Skeletal muscle cell (primary cell): ENCODE measurements around the gene ZMYND8.
"Not testable (repeated sequence)": the region's sequence is repeated elsewhere in the genome, so short reads cannot be mapped to it uniquely, and the experiment has no call there.

Experiments
- DNase-seq: peaks from one replicate; pipeline ENCODE4 v3.0.0-alpha.2; 2010; ENCODE audit warnings: low read depth
- H3K4me3 ChIP-seq: 2 replicates; pipeline ENCODE4 v1.5.1; 2011; ENCODE audit warnings: low read depth, mild to moderate bottlenecking, control low read depth, low read length, moderate library complexity

The ZMYND8 gene

DNA sequence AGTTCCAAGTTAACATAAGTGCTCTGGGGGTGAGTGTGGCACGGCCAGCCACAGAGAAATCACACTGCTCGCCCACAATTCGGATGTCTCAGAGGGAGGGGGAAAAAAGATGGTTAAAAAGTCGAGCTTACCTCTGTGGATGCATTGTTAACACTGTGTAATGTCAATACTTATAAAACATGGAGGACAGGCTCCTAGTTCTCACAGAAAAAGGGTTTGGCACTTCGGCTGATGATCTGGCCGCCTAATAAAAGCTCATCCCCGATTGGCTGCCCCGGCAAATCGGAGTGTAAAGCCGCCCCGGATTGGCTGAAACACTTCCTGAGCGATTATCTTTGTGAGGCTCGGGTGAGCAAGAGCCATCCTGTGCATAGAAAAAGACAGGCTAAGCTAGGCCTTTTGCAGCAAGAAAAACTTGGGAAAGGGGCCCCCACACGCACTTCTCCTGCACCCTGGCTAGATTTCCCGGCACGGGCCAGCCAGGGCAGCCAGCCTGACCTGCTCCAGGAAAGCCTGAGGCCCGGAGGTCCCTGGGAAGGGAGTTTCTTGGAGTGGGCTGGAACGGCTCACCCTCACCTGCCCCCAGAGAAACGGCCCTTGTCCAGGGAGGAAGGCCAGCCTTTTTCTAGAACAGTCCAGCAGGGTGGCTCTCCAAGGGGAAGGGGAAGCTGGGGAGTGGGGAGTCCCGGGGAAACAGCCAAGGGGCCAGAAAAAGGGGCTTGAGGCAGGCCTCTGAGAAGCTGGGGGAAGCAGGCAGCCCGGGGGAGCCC lies at the start of gene ZMYND8:
TSS of gene ZMYND8 (minus strand) at position 174 of the 770 bp plus-strand sequence. CDS start at position 145, 29 bp downstream.
- H3K4me3 ChIP-seq, result peak within 1 kb of the TSS; percentile 54
- DNase-seq, result peak; percentile 71

DNA sequence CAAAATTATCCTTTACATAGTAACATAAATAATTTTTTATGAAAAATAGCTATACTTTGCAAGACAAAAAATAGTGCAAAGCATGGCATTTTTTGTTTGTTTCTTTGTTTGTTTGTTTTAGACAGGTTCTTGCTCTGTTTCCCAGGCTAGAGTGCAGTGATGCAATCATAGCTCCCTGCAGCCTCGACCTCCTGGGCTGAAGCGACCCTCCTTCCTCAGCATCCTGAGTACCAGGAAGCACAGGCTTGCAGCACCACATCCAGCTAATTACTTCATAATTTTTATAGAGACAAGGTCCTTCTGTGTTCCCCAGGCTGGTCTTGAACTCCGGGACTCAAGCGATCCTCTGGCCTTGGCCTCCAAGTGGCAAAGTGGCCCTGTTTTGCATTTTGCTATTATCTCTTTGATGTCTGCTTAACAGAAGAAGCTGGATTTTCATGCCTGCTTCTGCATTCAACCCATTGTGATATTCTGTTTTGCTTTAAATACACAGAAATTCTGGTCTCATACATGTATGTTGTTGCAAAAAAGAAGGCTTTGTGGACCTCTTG lies 49.4 kb upstream of the ZMYND8 start:
- no peak overlapping the region for H3K4me3 ChIP-seq
- no peak for DNase-seq

DNA sequence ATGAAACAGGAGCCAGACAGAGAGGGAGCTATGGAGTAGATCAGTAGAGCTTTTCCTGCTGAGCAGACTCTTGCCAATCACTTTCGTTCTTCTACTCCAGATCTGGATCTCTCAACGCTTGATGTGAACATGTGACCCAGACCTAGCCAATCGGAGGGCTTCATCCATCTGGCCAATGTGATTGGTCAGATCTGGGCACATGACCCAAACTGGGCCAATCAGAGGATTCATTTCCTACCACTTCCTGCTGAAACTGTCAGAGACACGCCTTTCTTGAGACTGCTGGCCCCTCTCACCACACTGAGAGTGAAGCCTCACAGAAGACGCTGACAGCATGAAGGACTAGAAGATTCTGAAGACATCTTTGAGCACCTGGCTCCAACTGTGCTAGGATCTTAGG lies 44.2 kb upstream of the ZMYND8 start:
- no peak for DNase-seq
- no peak overlapping the region for H3K4me3 ChIP-seq

DNA sequence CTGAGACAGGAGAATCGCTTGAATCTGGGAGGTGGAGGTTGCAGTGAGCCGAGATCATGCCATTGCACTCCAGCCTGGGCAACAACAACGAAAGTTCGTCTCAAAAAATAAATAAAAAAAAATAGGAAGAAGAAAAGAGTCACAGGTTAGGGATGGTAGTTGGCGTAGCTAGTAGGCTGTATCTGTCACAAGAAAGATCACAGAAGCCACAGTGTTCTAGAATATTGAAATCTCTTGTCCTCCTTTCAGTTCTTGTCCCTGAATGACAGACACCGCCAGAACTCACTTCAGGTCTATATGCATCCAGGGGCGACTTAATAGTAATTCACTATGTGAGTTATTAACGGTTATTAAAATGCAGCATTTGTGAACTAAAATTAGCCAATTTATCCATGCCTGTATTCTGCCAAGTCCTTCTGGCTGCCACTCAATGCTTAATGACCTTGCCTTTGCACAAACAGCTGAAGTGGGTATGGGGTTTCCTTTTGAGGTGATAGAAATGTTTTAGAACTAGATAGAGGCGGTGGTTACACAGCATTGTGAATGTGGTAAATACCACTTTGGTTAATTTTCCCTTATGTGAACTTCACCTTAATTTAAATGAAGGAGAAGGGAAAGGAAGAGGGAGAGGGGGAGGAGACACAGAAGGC lies 41.3 kb upstream of the ZMYND8 start:
- no peak overlapping the region for H3K4me3 ChIP-seq
- DNase-seq, result no peak

DNA sequence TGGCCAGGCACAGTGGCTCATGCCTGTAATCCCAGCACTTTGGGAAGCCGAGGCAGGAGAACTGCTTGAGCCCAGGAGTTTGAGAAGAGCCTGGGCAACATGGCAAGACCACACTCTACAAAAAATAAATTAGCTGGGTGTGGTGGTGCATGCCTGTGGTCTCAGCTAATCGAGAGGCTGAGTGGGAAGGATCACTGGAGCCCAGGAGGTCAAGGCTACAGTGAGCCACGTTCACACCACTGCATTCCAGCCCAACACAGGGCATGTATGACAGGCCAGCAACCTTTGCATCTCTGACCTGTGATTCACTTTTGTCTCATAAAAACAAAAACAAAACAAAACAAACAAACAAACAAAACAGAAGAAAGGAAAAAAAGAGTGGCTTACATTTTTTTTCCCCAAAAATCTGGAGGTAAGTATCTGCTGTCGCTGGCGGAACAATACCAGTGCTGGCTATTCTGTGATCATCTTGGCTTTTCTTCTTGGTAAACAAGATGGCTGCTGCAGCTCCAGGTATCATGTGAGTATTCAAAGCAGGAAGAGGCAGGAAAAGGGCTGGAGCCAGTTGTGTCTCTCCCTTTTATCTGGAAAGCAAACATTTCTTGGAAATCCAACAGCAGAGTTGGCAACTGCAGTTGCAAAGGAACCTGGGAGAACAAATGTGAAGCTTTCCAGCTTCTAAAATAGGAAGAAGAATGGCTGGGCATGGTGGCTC lies 40.4 kb upstream of the ZMYND8 start:
- DNase-seq, result no peak

DNA sequence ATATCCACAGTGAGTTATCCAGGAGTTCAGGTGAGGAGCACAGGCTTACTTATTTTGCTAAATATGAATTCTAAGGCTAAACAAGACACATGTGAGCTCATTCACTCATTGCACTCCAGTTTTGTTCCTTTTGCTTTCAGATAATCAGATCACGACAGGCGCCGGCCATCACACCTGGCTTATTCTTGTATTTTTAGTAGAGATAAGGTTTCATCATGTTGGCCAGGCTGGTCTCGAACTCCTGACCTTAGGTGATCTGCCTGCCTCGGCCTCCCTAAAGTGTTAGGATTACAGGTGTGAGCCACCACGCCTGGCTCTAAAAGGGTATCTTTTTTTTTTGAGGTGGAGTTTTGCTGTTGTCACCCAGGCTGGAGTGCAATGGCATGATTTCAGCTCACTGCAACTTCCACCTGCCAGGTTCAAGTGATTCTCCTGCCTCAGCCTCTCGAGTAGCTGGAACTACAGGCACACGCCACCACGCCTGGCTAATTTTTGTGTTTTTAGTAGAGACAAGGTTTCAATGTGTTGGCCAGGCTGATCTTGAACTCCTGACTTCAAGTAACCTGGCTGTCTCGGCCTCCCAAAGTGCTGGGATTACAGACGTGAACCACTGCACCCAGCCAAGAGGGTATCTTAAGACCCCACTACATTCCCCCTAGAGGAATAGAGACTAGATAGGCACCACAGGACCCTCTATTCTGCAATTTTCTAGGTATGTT lies 37.5 kb upstream of the ZMYND8 start:
- not testable (repeated sequence) for H3K4me3 ChIP-seq, DNase-seq

More for the DNA sequence above, 40.4 kb upstream of the ZMYND8 start:
- no peak overlapping the region for H3K4me3 ChIP-seq

DNA sequence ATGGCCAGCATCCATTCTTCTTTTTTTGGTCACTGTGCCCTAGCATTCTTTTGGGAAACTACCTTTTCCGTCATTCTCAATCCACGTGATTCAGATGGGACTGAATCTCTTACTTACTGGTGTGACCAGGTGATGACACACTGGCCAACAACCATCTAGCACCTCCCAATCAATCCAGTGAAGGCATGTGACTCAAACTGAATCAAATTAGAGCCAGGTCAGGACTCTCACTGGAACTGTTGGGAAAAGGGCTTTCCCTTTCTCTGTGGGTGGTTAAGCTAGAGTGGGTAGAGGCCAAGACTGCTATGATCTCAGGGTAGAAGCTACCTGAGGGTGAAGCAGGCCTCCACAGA lies 36.2 kb upstream of the ZMYND8 start:
- no peak for DNase-seq
- no peak overlapping the region for H3K4me3 ChIP-seq

DNA sequence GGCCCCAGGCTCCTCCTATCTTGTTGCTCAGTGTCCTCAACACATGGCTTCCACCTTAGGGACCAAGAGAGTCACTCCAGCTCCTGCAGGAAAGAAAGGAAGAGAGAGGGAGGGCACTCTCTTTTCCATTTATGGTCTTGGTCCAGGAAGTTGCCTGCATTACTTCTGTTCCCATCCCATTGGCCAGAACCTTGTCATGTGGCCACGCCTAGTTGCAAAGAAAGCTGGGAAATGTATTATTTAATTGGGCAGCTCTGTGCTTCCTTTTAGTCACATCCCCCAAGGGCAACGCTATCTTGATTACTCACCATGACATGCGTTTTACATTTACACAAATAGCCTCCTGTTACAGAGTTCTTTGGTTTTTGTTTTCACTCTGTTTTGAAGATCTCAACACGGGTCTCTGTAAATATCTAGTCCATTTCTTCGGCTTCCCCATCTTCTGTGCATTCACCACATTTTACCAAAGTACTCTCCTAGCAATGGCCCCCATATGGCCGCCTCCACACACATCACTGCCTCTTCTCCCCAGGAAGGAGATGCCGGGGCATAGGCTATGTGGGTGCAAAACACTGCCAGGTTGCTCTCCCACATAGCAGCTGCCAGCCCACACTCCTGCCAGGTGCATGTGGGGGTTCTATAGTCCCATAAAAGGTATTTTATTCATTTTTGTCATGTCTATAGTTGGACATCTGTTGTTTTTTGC lies 35.7 kb upstream of the ZMYND8 start:
- H3K4me3 ChIP-seq, result no peak overlapping the region
- DNase-seq, result peak; percentile 76

DNA sequence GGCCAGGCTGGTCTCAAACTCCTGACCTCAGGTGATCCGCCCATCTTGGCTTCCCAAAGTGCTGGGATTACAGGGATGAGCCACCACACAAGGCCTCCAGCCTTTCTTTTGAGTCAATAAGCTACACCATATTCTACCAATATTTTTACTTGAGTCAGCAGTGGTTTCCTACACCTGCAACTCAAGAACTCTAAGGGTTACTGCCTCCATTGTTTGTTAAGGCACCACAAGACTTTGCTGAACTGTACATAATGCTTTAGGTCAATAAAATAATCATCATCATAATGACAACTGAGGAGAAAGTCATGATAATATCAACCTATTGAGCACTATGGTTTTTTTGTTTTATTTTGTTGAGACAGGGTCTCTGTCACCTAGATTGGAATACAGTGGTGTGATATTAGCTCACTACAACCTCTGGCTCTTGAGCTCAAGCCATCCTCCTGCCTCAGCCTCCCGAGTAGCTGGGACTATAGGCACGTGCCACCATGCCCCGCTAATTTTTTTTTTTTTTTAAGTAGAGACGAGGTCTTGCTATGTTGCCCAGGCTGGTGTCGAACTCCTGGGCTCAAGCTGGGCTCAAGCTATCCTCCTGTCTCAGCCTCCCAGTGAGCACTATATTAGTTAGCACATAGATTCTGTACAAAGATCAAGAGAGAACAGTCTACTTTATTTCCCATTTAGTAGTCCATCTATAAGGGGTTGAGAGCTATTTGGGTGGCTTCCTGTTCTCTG lies 34.9 kb upstream of the ZMYND8 start:
- no peak for DNase-seq

DNA sequence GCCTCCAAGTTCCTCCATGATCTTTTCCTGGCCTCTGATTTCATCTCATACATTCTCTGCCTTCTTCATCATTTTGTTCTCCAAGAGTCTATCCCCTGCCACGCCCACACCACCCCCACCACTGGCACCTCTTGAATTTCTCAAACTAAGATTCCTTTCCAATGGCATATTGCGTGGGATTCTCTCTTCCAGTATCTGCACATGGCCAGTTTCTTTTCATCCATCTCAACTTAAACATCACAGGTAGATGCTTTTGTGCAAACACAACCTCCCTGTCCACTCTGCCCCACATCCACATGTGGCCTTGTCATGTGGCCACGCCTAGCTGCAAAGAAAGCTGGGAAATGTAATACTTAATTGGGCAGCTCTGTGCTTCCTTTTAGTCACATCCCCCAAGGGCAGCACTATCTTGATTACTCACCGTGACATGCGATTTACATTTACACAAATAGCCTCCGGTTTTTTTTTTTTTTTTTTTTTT lies 33.4 kb upstream of the ZMYND8 start:
- no peak for DNase-seq

More for the DNA sequence above, 34.9 kb upstream of the ZMYND8 start:
- no peak overlapping the region for H3K4me3 ChIP-seq

DNA sequence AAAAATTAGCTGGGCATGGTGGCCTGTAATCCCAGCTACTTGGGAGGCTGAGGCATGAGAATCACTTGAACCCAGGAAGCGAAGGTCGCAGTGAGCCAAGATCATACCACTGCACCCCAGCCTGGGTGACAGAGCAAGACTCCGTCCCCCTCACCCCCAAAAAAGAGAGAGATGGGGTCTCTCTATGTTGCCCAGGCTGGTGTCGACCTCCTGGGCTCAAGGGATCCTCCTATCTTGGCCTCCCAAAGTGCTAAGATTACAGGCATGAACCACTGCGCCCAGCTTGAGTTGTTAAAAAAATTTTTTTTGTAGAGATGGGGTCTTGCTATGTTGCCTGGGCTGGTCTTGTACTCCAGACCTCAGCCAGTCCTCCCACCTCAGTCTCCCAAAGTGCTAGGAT lies 29.5 kb upstream of the ZMYND8 start:
- not testable (repeated sequence) for DNase-seq, H3K4me3 ChIP-seq

More for the DNA sequence above, 33.4 kb upstream of the ZMYND8 start:
- H3K4me3 ChIP-seq, result no peak overlapping the region

DNA sequence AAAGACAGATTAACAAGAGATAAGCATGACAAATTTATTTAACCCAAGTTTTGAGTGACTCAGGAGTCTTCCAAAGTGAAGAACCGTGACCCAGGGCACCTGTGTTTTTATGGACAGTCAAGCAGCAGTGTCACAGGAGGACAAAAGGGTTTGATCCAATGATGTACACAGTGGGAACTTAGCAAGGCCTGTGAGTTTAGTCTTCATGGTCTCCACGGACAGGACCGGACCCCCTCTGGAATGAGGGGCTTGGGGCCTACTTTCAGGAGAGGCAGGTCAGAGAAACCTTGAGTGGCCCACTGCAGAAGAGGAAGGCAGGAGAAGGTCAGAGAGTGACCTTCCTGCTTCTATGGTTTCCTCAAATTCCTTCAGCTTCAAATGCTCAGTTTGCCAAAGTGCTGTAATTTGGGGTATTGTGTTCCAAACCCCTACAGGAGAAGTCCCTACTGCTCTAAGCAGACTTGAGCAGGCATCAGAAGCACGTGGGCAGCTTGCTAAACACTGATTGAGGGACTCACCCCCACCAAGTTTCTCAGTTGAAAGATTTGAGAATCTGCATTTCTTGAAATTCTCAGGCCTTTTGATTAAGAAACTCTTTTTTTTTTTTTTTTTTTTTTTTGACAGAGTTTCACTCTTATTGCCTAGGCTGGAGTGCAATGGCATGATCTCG lies 26.4 kb upstream of the ZMYND8 start:
- DNase-seq, result no peak
- no peak overlapping the region for H3K4me3 ChIP-seq

DNA sequence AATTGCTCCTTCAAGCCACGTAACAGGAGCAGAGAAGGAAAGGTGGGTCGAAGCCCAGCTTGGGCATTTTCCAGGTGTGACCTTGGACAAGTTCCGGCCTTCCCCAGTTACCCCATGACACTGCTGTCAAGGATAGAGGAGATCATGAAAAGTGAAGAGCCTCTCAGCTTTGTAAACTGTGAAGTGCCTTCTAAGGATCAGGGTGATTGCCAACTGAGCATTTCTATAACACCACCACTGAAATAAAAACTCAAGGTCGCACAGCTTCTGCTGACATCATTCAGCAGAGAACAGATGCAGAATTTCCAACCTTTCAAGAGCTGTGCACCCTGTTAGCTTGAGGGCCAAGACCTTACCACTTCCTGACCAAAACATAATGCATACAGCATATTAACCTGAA lies 24.0 kb upstream of the ZMYND8 start:
- no peak overlapping the region for H3K4me3 ChIP-seq

DNA sequence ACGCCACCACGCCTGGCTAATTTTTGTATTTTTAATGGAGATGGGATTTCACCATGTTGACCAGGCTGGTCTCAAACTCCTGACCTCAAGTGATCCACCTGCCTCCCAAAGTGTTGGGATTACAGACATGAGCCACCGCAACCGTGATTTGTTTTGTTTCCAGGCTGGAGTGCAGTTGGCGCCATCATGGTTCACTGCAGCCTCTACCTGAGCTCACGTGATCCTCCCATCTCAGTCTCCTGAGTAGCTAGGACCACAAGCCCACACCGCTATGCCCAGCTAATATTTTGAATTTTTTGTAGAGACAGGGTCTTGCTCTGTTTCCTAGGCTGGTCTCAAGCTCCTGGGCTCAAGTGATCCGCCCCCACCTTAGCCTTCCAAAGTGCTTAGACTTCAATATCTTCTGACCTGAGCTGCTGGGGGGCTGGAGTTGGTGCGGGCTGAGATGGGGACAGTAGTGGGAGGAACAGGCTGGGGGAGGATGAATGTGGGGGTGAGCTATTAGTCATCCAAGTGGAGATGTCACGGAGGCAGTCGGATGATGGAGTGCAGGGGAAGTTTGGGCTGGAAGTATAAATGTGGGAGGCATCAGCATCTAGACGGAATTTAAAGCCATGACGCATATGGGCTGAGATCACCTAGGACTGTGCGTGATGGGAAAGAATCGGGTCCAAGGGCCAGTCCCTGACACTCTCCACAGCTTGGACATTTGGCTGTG lies 23.1 kb upstream of the ZMYND8 start:
- DNase-seq, result peak; percentile 78
- no peak overlapping the region for H3K4me3 ChIP-seq

More for the DNA sequence above, 24.0 kb upstream of the ZMYND8 start:
- no peak for DNase-seq

DNA sequence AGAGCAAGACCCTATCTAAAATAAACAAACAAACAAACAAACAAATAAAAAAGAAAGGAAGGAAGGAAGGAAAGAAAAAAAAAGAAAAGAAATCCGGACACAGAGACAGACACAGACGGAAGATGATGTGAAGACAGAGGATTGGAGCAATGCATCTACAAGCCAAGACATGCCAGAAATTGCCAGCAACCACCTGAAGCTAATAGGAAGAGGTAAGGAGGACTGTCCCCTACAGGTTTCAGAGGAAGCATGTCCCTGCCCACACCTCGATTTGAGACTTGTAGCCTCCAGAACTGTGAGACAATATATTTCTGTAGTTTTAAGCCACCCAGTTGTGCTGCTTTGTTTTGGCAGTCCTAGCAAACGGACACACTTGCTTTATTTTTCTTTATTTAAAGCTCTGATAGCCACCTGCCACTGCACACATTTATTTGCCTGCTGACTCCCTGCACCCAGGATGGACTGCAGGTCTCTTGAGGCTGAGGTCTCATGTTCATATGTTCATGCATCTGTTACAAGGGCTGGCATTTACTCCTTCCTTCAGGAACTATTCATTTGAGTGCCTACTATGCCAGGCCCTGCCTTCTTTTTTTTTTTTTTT lies 20.7 kb upstream of the ZMYND8 start:
- no peak for DNase-seq
- no peak overlapping the region for H3K4me3 ChIP-seq

DNA sequence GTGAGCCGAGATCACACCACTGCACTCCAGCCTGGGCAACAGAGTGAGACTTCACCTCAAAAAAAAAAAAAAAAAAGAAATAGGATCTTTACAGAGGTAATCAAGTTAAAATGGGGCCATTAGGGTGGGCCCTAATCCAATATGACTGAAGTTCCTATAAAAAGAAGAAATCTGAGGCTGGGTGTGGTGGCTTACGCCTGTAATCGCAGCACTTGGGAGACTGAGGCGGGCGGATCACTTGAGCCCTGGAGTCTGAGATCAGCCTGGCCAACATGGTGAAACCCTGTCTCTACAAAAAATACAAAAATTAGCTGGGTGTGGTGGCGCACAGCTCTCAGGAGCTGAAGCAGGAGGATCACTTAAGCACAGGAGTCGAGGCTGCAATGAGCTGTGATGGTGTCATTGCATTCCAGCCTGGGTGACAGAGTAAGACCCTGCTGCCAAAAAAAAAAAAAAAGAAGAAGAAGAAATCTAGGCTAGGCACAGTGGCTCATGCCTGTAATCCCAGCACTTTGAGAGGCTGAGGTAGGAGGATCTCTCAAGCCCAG lies 19.7 kb upstream of the ZMYND8 start:
- H3K4me3 ChIP-seq, DNase-seq: not testable (repeated sequence)
